ENCODE data around the gene RPE.

DNA sequence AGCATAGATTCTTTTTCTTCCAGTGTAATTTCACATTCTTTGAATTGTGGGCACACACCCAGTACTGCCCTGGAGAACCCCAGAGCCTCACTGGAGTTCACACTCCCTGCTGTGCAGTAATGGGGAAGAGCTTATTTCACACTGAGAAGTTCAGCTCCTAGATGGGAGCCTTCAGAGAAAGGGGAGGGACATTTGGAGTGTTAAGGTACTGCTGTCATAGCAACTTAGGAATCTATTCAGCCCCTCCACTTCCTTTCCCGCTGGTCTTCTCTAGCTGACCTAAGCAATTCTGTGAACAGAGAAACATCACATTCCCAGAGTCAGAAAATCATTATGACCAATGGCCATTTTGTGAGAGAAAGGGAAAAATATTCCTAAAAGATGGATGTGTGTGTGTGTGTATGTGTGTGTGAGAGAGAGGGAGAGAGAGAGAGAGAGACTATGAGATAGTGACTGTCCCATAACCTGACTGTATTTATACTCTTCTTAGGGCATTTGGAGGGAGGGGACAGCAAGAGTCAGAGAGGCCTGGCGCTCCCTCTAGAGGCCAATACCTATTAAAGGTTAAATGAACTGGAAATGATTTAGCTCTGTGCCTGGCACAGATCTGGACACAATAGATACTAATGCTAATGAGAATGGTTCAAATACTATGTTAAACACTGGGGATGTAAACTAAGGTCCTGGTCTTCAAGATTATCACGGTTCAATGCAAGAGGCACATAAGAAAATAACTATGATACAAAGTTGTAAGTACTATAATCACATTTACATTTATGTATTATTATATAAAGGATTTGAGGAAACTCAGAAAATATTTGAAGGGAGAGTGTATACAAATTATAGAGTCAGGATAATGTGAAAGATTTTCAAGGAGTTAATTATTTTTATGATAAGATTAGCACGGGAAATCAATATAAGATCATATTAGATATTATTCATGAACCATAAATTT is 41.5 kb upstream of the RPE start:
- TF ChIP-seq, protein P1, sequence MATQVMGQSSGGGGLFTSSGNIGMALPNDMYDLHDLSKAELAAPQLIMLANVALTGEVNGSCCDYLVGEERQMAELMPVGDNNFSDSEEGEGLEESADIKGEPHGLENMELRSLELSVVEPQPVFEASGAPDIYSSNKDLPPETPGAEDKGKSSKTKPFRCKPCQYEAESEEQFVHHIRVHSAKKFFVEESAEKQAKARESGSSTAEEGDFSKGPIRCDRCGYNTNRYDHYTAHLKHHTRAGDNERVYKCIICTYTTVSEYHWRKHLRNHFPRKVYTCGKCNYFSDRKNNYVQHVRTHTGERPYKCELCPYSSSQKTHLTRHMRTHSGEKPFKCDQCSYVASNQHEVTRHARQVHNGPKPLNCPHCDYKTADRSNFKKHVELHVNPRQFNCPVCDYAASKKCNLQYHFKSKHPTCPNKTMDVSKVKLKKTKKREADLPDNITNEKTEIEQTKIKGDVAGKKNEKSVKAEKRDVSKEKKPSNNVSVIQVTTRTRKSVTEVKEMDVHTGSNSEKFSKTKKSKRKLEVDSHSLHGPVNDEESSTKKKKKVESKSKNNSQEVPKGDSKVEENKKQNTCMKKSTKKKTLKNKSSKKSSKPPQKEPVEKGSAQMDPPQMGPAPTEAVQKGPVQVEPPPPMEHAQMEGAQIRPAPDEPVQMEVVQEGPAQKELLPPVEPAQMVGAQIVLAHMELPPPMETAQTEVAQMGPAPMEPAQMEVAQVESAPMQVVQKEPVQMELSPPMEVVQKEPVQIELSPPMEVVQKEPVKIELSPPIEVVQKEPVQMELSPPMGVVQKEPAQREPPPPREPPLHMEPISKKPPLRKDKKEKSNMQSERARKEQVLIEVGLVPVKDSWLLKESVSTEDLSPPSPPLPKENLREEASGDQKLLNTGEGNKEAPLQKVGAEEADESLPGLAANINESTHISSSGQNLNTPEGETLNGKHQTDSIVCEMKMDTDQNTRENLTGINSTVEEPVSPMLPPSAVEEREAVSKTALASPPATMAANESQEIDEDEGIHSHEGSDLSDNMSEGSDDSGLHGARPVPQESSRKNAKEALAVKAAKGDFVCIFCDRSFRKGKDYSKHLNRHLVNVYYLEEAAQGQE (IDR thresholded peaks at IDR 0.05; ENCODE audit: insufficient replicate concordance, low read depth) = no peak
- TF ChIP-seq, protein P2, sequence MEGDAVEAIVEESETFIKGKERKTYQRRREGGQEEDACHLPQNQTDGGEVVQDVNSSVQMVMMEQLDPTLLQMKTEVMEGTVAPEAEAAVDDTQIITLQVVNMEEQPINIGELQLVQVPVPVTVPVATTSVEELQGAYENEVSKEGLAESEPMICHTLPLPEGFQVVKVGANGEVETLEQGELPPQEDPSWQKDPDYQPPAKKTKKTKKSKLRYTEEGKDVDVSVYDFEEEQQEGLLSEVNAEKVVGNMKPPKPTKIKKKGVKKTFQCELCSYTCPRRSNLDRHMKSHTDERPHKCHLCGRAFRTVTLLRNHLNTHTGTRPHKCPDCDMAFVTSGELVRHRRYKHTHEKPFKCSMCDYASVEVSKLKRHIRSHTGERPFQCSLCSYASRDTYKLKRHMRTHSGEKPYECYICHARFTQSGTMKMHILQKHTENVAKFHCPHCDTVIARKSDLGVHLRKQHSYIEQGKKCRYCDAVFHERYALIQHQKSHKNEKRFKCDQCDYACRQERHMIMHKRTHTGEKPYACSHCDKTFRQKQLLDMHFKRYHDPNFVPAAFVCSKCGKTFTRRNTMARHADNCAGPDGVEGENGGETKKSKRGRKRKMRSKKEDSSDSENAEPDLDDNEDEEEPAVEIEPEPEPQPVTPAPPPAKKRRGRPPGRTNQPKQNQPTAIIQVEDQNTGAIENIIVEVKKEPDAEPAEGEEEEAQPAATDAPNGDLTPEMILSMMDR (IDR thresholded peaks at IDR 0.05; ENCODE audit: insufficient read depth, low read length) = peak; percentile 37
- no peak for TF ChIP-seq SPI1 (IDR thresholded peaks at IDR 0.05; ENCODE audit: borderline replicate concordance, low read depth)
- TF ChIP-seq POLR2AphosphoS5 (IDR thresholded peaks at IDR 0.05; ENCODE audit: low read depth) = no peak
- no peak for TF ChIP-seq GABPA (IDR thresholded peaks at IDR 0.05; ENCODE audit: low read depth)

Data from HL-60 (cell line).